Mucosa of stomach (tissue), 1 donor: Measurements from ENCODE around the gene GLYATL1.
"Not testable (repeated sequence)": the region's sequence is repeated elsewhere in the genome, so short reads cannot be mapped to it uniquely, and the experiment has no call there.

Experiments used
- H3K27me3 ChIP-seq: one replicate; pipeline ENCODE4 v1.7.0; 2013; ENCODE audit warnings: mild to moderate bottlenecking, low read length; ENCODE audit not compliant: control insufficient read depth, insufficient read depth
- H3K36me3 ChIP-seq: one replicate; pipeline ENCODE4 v1.7.0; 2013; ENCODE audit warnings: low read length; ENCODE audit not compliant: control insufficient read depth, insufficient read depth
- H3K4me1 ChIP-seq: one replicate; pipeline ENCODE4 v1.7.0; 2013; ENCODE audit warnings: mild to moderate bottlenecking, low read length; ENCODE audit not compliant: control insufficient read depth, insufficient read depth
- H3K4me3 ChIP-seq: one replicate; pipeline ENCODE4 v1.7.0; 2013; ENCODE audit warnings: low read length
- H3K9ac ChIP-seq: one replicate; pipeline ENCODE4 v1.7.0; 2013; ENCODE audit warnings: mild to moderate bottlenecking, low read length, moderate library complexity
- H3K9me3 ChIP-seq: one replicate; pipeline ENCODE4 v1.7.0; 2013; ENCODE audit warnings: mild to moderate bottlenecking, low read length, moderate library complexity; ENCODE audit not compliant: control insufficient read depth
- donor health status: Pancreatic carcinoma.

The GLYATL1 gene

GRCh38 chr11:58965246-58965985 lies 26.1 kb downstream of the GLYATL1 start:
- H3K4me1 ChIP-seq, result no peaks in the 10 kb centered on the region
- H3K4me3 ChIP-seq, result no peak overlapping the region
- no peaks in the 10 kb centered on the region for H3K9me3 ChIP-seq
- no peaks in the 10 kb centered on the region for H3K36me3 ChIP-seq
- no peak overlapping the region for H3K9ac ChIP-seq
- peaks cover 5% of the 10 kb centered on the region for H3K27me3 ChIP-seq

DNA sequence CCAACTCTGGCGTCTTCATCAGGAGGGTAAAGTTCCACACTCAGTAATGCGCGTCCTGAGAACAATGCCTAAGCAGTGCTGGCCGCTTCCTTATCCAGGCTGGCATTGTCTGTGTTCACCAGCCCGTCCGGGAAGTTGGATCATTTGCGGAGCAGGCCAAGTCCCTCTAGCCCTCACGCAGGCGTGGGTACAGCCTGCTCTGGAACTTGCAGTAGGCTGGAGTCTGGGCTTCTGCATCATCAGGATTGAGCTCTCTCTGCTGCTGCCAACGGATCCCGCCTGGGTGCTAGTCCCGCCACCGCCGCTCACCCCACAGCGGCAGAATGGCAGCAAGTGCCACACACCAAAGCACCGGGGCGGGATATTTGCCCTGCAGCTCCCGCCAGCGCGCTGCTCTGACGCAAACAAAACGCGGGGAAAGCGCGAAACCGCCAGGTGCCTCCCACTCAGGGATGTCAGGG lies 29.0 kb downstream of the GLYATL1 start:
- Histone ChIP-seq H3K9ac (no peak overlapping the region), H3K9me3 (no peaks in the 10 kb centered on the region), H3K27me3 (peaks cover 5% of the 10 kb centered on the region), H3K4me3 (no peak overlapping the region), H3K4me1 (no peaks in the 10 kb centered on the region), H3K36me3 (no peaks in the 10 kb centered on the region)

DNA sequence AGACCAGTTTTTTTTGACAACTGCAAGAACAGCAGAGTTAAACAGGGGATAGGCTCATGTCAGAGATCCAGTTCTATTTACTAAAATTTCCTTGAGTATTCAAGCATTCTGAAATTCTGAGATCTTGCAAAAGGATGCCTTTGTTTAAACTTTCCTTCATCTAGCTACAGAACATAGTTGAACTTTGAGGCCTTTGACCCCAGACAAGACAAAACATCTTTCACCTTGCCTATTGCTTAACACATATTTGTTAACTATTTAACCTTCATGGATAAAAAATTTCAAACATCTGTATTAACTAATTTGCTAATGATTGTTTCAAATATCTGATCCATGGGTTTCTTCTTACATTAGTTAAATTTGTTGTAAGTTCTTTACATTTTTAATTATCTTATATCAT lies 38.2 kb downstream of the GLYATL1 start:
- Histone ChIP-seq H3K9ac (no peak overlapping the region), H3K9me3 (no peaks in the 10 kb centered on the region), H3K36me3 (no peaks in the 10 kb centered on the region), H3K4me1 (no peaks in the 10 kb centered on the region), H3K4me3 (no peak overlapping the region), H3K27me3 (no peaks in the 10 kb centered on the region)

DNA sequence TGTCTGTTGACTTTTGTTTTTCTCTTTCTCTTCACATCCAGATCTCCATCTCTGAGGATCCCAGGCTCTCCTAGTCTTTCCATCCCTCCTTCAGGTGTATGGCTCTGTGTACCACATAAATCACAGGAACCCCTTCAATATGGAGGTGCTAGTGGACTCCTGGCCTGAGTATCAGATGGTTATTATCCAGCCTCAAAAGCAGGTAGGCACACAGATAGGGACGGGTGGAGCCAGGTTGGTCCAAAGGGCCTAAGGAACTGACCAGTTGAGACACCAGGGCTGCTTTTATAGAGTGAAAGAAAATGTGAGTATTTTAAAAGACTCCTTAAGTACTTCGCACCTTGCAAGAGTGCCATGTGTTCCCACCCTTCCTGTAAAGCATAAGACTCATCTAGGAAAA lies 39.9 kb downstream of the GLYATL1 start:
- no peaks in the 10 kb centered on the region for H3K4me1 ChIP-seq
- no peaks in the 10 kb centered on the region for H3K36me3 ChIP-seq
- no peak overlapping the region for H3K4me3 ChIP-seq
- no peaks in the 10 kb centered on the region for H3K9me3 ChIP-seq
- H3K27me3 ChIP-seq, result no peaks in the 10 kb centered on the region
- no peak overlapping the region for H3K9ac ChIP-seq

GRCh38 chr11:58980159-58980843 lies 41.0 kb downstream of the GLYATL1 start:
- no peak overlapping the region for H3K4me3 ChIP-seq
- no peaks in the 10 kb centered on the region for H3K27me3 ChIP-seq
- H3K4me1 ChIP-seq, result no peaks in the 10 kb centered on the region
- no peaks in the 10 kb centered on the region for H3K36me3 ChIP-seq
- H3K9ac ChIP-seq, result no peak overlapping the region
- no peaks in the 10 kb centered on the region for H3K9me3 ChIP-seq

DNA sequence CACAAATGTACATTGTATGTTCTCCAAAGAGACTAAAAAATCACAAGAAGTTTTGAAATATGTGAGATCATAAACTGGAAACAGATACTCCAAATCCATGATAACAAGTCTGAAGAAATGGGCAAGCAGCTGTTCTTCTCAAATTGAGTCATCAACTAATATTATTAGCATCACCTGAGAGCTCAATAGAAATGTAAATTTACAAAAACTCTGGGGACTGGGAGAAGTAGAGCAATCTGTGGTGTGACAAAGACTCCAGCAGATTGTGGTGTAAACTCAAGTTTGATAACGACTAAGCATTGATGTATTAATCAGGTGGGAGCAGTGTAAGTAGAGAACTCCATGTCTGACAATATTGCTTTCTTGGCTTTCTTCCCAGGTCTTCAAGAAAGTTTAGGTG lies 53.2 kb downstream of the GLYATL1 start:
- Histone ChIP-seq H3K4me3 (no peak overlapping the region), H3K36me3 (no peaks in the 10 kb centered on the region), H3K9me3 (no peaks in the 10 kb centered on the region), H3K4me1 (no peaks in the 10 kb centered on the region), H3K27me3 (no peaks in the 10 kb centered on the region), H3K9ac (no peak overlapping the region)

DNA sequence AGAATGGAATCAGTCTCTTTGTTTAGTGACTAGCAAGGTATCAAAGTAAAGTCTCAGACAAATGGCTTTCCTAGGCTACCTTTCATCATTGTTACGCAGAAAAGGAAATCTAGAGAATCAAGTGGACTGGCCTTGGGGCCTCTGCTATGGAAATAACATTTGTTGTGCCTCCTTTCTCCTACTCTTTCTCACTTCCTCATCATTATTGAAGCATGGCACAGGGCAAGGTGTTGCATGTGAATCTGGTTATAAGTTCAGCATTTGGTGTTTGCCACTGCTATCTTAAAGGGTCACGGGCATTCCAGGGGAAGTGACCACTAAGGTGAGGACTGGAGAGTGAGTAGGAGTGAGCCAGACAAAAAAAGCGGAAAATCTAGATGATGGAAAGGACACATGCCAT lies 54.9 kb downstream of the GLYATL1 start:
- H3K9me3 ChIP-seq, result no peaks in the 10 kb centered on the region
- H3K9ac ChIP-seq, result no peak overlapping the region
- H3K27me3 ChIP-seq, result no peaks in the 10 kb centered on the region
- no peak overlapping the region for H3K4me3 ChIP-seq
- H3K4me1 ChIP-seq, result no peaks in the 10 kb centered on the region
- H3K36me3 ChIP-seq, result no peaks in the 10 kb centered on the region

DNA sequence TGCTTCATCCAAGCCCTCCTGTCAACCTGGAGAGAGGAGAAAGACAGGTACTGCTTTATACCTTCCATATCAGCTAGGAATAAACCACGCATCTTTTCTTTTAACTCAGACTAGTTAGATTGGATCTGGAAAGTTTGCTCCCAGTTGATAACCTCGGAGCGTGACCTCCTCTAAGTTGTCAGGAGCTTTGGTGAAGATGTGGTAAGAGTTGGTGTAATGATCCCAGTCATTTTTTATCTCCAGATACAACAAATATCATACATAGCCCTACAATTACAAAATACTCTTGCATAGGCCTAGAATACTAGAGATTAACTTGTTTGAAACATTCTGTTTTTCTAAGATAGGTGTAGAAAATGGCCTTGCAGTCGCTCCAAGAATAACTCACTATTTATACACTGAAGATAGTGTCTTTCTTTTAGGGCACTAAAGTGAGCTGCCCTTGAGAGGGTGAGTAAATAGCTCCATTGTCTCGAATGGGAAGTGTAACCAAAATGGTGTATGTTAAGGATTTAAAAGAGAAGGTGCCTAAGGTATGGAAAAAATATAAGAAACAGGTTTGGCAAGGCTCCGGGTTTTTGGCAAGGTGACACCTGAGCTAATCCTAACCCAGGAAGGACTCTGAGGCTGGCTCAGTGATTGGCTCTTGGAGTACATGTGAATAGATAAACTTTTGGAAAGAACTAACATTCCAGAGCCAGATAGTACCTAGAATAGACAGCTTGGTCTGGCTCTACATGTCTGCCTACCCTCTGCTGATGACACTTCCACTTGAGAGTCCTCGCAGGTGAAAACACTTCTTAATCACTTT lies 59.4 kb downstream of the GLYATL1 start:
- Histone ChIP-seq H3K4me1 (no peaks in the 10 kb centered on the region), H3K4me3 (no peak overlapping the region), H3K9ac (no peak overlapping the region), H3K36me3 (no peaks in the 10 kb centered on the region), H3K9me3 (no peaks in the 10 kb centered on the region), H3K27me3 (no peaks in the 10 kb centered on the region)

- H3K36me3 ChIP-seq, result no peaks in the 10 kb centered on the region
- no peak overlapping the region for H3K9ac ChIP-seq
- H3K9me3 ChIP-seq, result no peaks in the 10 kb centered on the region
- no peaks in the 10 kb centered on the region for H3K4me1 ChIP-seq
- no peak overlapping the region for H3K4me3 ChIP-seq
- H3K27me3 ChIP-seq, result no peaks in the 10 kb centered on the region
These were observed 60.0 kb downstream of the GLYATL1 start for GRCh38 chr11:58999291-58999680.

DNA sequence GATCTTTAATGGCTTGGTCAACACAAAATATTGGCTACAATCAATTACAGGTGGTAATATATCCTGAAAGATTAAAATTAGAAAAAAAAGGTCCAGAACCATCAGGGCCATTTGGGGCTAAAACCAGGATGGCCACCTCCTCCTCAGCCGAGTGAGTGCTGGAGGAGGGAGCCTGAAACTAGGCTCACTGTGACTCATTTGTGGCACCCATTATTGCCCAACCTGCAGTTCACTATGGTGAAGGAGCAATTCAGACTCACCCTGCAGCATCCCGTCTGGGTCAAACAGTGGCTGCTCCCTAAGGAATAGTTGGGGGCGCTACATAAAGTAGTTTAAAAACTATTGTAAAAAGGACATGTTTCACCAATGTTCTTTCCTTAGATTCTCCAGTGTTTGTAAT lies 60.7 kb downstream of the GLYATL1 start:
- H3K9me3 ChIP-seq, result no peaks in the 10 kb centered on the region
- H3K27me3 ChIP-seq, result no peaks in the 10 kb centered on the region
- H3K4me1 ChIP-seq, result no peaks in the 10 kb centered on the region
- no peaks in the 10 kb centered on the region for H3K36me3 ChIP-seq
- no peak overlapping the region for H3K4me3 ChIP-seq
- H3K9ac ChIP-seq, result no peak overlapping the region

DNA sequence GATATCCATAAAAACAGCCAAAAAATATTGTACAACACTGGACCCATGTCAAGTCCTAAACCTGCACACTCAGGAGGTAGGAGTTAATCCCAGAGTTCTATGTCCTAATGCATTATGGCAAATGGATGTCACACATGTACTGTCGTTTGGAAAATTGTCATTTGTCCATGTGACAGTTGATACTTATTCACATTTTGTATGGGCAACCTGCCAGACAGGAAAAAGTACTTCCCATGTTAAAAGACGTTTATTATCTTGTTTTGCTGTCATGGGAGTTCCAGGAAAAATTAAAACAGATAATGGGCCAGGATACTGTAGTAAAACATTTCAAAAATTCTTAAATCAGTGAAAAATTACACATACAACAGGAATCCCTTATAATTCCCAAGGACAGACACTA lies 62.7 kb downstream of the GLYATL1 start:
- not testable (repeated sequence) for H3K9me3 ChIP-seq, H3K36me3 ChIP-seq, H3K4me3 ChIP-seq, H3K4me1 ChIP-seq, H3K9ac ChIP-seq, H3K27me3 ChIP-seq
